A549 (cell line): Measurements from ENCODE around the gene ALG8.

Experiments
- CBX8 ChIP-seq: fragments of 200-600 bp; sonication (generic); IDR thresholded peaks from 2 replicates; pipeline ENCODE4 v1.6.1; 2016
- CEBPB ChIP-seq, 2 experiments: fragments of >200 bp in 1 of 2; sonication (Bioruptor Twin) in 1 of 2; formaldehyde crosslinking in 1 of 2; IDR thresholded peaks; 2 replicates each; pipeline ENCODE4 v1.6.1; 2012 to 2016
- CTCF ChIP-seq: fragments of >200 bp; sonication (Bioruptor Twin); formaldehyde crosslinking; IDR thresholded peaks from 3 replicates; pipeline ENCODE4 v1.5.1; 2016
- ELK1 ChIP-seq: fragments of 150-350 bp; IDR thresholded peaks from 2 replicates; pipeline ENCODE4 v1.6.1; 2014; ENCODE audit warnings: low read depth, mild to moderate bottlenecking, low read length
- FOSL2 ChIP-seq, 2 experiments: fragments of 450-650 bp in 1 of 2; fragments of >200 bp in 1 of 2; sonication (Bioruptor Twin) in 1 of 2; formaldehyde crosslinking; IDR thresholded peaks; 2 replicates each; pipeline versions ENCODE4 v1.5.0 to v1.6.1; 2016 to 2020; ENCODE audit warnings: mild to moderate bottlenecking in 1 of 2, moderate library complexity in 1 of 2
- PBX3 ChIP-seq: IDR thresholded peaks from 2 replicates; pipeline ENCODE4 v1.6.1; 2012
- POLR2A ChIP-seq: IDR thresholded peaks from 2 replicates; pipeline ENCODE4 v1.6.1; 2012; ENCODE audit warnings: mild to moderate bottlenecking, low read length
- RCOR1 ChIP-seq: fragments of 150-350 bp; IDR thresholded peaks from 2 replicates; pipeline ENCODE4 v1.6.1; 2014; ENCODE audit warnings: antibody characterized with exemption, low read length, low read depth
- REST ChIP-seq: fragments of 200-600 bp; sonication (generic); IDR thresholded peaks from 2 replicates; pipeline ENCODE4 v1.6.1; 2016; ENCODE audit warnings: antibody characterized with exemption, mild to moderate bottlenecking, moderate library complexity
- RFX5 ChIP-seq: fragments of 450-650 bp; IDR thresholded peaks from 2 replicates; pipeline ENCODE4 v1.7.1; 2014; ENCODE audit warnings: antibody characterized with exemption, mild to moderate bottlenecking, moderate library complexity
- SMC3 ChIP-seq: fragments of >200 bp; sonication (Bioruptor Twin); formaldehyde crosslinking; IDR thresholded peaks from 3 replicates; pipeline ENCODE4 v1.6.1; 2018; ENCODE audit warnings: inconsistent platforms

GRCh38 chr11:78063440-78064181 lies 75.8 kb downstream of the ALG8 start, which contains the start of gene THRSP:
- TF ChIP-seq CEBPB (IDR thresholded peaks at IDR 0.05): no peak
- no peak for TF ChIP-seq FOSL2 (IDR thresholded peaks at IDR 0.05)
- TF ChIP-seq FOSL2 (CRISPR knock-in tag; IDR thresholded peaks at IDR 0.05): no peak
- TF ChIP-seq REST: no peak
- no peak for TF ChIP-seq ELK1
- no peak for TF ChIP-seq CBX8
- TF ChIP-seq RCOR1: no peak
- TF ChIP-seq CTCF: no peak
- no peak for TF ChIP-seq RFX5
- no peak for TF ChIP-seq POLR2A
- no peak for TF ChIP-seq SMC3
- no peak for TF ChIP-seq PBX3
